Tibial nerve (tissue), 4 donors: Measurements from ENCODE around the gene VSTM4. TPM values are rescaled to one million over a fixed set of nuclear protein-coding genes. Genes with fewer than 3 reads are reported as not detected.

ENCODE experiments used
- DNase-seq, 2 donors: peaks; one replicate each; pipeline ENCODE4 v3.0.0-alpha.2; 2019; ENCODE audit warnings: low spot score in 2 of 2
- H3K27ac ChIP-seq, 4 donors: fragments of 200-600 bp; sonication (generic) in 3 of 4; one replicate each; pipeline ENCODE4 v1.5.1; 2017 to 2019; ENCODE audit warnings: mild to moderate bottlenecking in 1 of 4
- H3K27me3 ChIP-seq, 2 donors: fragments of 200-600 bp; sonication (generic) in 1 of 2; one replicate each; pipeline versions ENCODE4 v1.5.1 to v1.6.0; 2017 to 2019
- H3K36me3 ChIP-seq, 3 donors: fragments of 200-600 bp; sonication (generic); one replicate each; pipeline ENCODE4 v1.5.1; 2018 to 2019
- H3K4me1 ChIP-seq, 4 donors: fragments of 200-600 bp; sonication (generic) in 3 of 4; one replicate each; pipeline ENCODE4 v1.5.1; 2017 to 2019
- H3K4me3 ChIP-seq, 4 donors: fragments of 200-600 bp; sonication (generic) in 3 of 4; one replicate each; pipeline ENCODE4 v1.5.1; 2017 to 2019; ENCODE audit warnings: mild to moderate bottlenecking in 1 of 4, moderate library complexity in 1 of 4
- H3K9me3 ChIP-seq, 4 donors: fragments of 200-600 bp; sonication (generic) in 3 of 4; one replicate each; pipeline ENCODE4 v1.5.1; 2017 to 2019
- CTCF ChIP-seq, 5 experiments: fragments of 200-600 bp in 3 of 5; fragments of 450-650 bp in 2 of 5; sonication (generic) in 3 of 5; IDR thresholded peaks; one replicate each; pipeline ENCODE4 v1.5.1; 2016 to 2019; ENCODE audit warnings: antibody characterized with exemption in 5 of 5, mild to moderate bottlenecking in 3 of 5, moderate library complexity in 2 of 5
- EP300 ChIP-seq, 2 donors: sonication (generic); formaldehyde crosslinking; IDR thresholded peaks; one replicate each; pipeline ENCODE4 v1.6.1; 2017; ENCODE audit warnings: antibody characterized with exemption in 2 of 2, mild to moderate bottlenecking in 1 of 2
- POLR2A ChIP-seq, 2 donors: fragments of 450-650 bp; IDR thresholded peaks; one replicate each; pipeline ENCODE4 v1.6.1; 2017; ENCODE audit warnings: antibody characterized with exemption in 2 of 2, mild to moderate bottlenecking in 2 of 2, moderate library complexity in 2 of 2
- WGBS, 2 donors: methylation state at CpG; one replicate each; pipeline ENCODE4 v1.1.5; 2018; 5-methylcytosine and 5-hydroxymethylcytosine counted together
- total RNA-seq, 4 donors: library from RNA; depleted of rRNA; stranded (reverse); fragments of >200 nt; gene quantifications; one replicate each; pipeline ENCODE4 v1.1.0, GENCODE V29; 2016

The VSTM4 gene
- total RNA-seq, 4 donors from 2014 or later = 9.8 to 18.2 (median 12.8) TPM

GRCh38 chr10:49144058-49144720 is 28.9 kb upstream of the VSTM4 start:
- Histone ChIP-seq H3K27ac (no peak overlapping the region), H3K36me3 (no peaks in the 10 kb centered on the region), H3K27me3 (no peaks in the 10 kb centered on the region), H3K4me3 (no peak overlapping the region), H3K4me1 (peaks cover 0 to 12% (median 5%) of the 10 kb centered on the region in 4 donors), H3K9me3 (peaks cover 0 to 17% (median 3%) of the 10 kb centered on the region in 4 donors)
- TF ChIP-seq EP300 (IDR thresholded peaks at IDR 0.05) (no peak), POLR2A (IDR thresholded peaks at IDR 0.05) (no peak), CTCF (IDR thresholded peaks at IDR 0.05) (no peak)
- WGBS, 2 donors = 62 to 72% methylated on average over 2 of the region's 2 CpGs
- DNase-seq = no peak

DNA sequence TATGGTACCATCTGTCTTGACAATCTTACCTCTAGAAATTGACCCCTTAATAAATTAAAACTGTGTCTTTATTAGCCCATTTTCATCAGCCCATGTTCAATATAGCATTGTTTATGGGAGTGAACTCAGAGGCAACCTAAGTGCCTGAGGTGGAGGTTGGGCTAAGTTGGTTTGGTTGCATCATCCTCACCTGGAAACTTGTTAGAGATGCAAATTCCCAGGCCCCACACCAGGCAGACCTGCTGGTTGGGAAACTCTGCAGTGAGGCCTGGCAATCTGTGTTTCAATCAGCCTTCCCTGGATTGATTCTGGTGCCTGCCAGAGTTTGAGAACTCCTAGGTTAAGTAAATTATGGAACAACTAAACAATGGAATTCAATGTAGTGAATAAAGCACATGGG is 27.9 kb upstream of the VSTM4 start:
- TF ChIP-seq CTCF (IDR thresholded peaks at IDR 0.05) (no peak), EP300 (IDR thresholded peaks at IDR 0.05) (no peak), POLR2A (IDR thresholded peaks at IDR 0.05) (no peak)

DNA sequence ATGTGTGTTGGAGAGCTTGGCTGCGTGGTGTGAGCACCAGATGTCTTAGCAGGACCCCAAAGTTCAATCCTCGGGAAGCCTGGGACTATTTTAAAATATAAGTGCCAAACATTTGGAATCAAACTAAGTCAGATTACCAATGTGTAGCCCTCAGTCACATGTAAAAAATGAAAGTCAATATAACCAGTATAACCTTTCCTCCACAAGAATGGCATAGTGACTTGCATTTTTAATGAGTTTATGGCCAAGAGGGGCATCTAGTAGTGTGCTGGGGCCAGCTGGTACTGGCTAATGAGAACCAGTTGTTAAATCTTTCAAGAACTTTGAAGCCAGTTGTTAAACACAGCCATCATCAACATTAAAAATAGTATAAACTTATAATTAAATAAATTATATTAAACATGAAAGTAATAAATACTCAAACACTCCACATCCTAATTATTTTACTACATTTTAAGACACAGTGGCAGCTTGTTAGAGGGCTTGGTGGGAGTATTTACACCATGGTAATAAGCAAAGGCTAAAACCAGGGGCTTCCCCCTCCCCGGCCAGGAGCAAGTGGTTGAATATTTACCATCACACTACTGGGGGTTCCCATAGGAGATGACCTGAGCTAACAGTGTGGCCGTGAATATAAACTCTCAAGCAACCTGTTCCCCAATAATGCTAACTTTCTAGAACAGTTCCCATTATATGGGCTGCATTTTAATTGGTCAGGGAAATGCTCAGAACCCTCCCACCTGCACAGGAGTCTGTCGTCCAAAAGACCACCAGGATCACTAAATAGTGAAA is 26.4 kb upstream of the VSTM4 start:
- Histone ChIP-seq H3K27me3 (no peaks in the 10 kb centered on the region), H3K27ac (no peak overlapping the region), H3K4me3 (no peak overlapping the region), H3K4me1 (peaks cover 0 to 22% (median 6%) of the 10 kb centered on the region in 4 donors), H3K9me3 (no peaks in the 10 kb centered on the region), H3K36me3 (no peaks in the 10 kb centered on the region)
- DNase-seq = no peak
- 80 to 84% methylated on average over 5 of the region's 5 CpGs for WGBS, 2 donors
- no peak for TF ChIP-seq CTCF (IDR thresholded peaks at IDR 0.05)
- TF ChIP-seq EP300 (IDR thresholded peaks at IDR 0.05) = no peak
- TF ChIP-seq POLR2A (IDR thresholded peaks at IDR 0.05) = no peak

More for the DNA sequence above, 27.9 kb upstream of the VSTM4 start:
- Histone ChIP-seq H3K4me3 (no peak overlapping the region), H3K27me3 (no peaks in the 10 kb centered on the region), H3K27ac (no peak overlapping the region), H3K4me1 (peaks cover 0 to 21% (median 6%) of the 10 kb centered on the region in 4 donors), H3K36me3 (no peaks in the 10 kb centered on the region), H3K9me3 (peaks cover 0 to 14% (median 3%) of the 10 kb centered on the region in 4 donors)
- DNase-seq = no peak

DNA sequence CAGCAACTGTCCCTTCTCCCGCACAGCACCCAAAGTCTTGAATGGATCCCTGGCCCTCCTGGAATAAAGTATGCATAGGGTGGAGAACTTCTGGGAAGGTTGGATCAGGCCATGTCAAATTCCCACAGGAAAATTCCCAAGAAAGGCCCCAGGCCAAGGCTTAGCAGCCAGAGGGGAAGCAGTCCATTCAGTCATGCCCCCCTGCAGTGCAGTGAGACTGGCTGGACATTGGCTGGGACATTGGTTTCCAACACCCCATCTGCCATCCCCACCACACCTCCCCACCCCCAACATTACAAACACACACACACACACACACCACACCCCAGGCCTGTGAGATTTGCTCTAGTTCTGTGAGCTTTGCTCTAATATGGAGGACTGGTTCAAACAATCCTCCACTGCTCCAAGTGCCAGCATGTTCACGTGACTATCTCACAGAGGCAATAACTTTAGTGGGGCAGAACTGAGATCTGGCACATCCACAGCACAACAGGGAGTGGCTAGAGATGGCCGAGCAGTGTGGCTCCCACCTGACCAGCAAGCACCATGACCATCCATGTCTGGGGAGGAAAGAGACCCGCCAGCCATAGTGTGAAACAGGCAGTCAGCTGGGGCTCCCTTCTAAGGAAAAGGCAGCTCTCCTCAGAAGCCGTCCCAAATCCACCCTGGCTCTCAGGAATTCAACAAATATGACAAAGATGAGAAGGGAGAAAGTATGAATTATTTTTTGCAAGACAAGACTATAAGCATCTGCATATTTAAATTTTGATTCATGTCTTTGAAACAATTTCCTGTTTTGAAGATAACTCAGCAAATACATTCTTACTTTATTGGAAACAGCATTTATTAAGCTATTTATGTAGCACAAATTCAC is 25.2 kb upstream of the VSTM4 start:
- no peak for TF ChIP-seq CTCF (IDR thresholded peaks at IDR 0.05)
- TF ChIP-seq POLR2A (IDR thresholded peaks at IDR 0.05) = no peak
- TF ChIP-seq EP300 (IDR thresholded peaks at IDR 0.05) = no peak
- peaks cover 0 to 26% (median 7%) of the 10 kb centered on the region in 4 donors for H3K4me1 ChIP-seq
- 86 to 88% methylated on average over 5 of the region's 5 CpGs for WGBS, 2 donors
- no peaks in the 10 kb centered on the region for H3K36me3 ChIP-seq
- no peaks in the 10 kb centered on the region for H3K27me3 ChIP-seq
- H3K9me3 ChIP-seq = no peaks in the 10 kb centered on the region
- no peak overlapping the region for H3K27ac ChIP-seq
- no peak for DNase-seq
- no peak overlapping the region for H3K4me3 ChIP-seq
